Erythroblast (primary cell): Measurements from ENCODE around the gene CYBRD1.

Experiments used
- GATA1 ChIP-seq: IDR thresholded peaks from 2 replicates; pipeline ENCODE4 v1.6.1; 2011; ENCODE audit warnings: low read depth, mild to moderate bottlenecking, control low read depth, low read length, moderate library complexity
- POLR2A ChIP-seq: IDR thresholded peaks from 2 replicates; pipeline ENCODE4 v1.6.1; 2011; ENCODE audit warnings: mild to moderate bottlenecking, low read length

DNA sequence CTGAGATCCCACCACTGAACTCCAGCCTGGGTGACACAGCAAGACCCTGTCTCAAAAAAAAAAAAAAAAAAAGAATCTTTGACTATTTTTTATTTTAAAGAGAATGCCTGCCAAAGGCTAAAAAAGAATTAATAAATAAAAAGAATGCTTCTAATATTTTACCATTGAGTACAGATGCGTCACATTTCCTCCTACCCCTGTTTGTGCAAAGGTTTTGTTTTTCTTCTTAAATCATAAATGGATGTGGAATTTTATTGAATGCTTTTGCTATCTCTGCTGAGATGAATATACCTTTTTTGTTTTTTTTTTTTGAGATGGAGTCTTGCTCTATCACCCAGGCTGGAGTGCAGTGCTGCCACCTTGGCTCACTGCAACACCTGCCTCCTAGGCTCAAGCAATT lies 22.8 kb downstream of the CYBRD1 start:
- TF ChIP-seq POLR2A = no peak
- TF ChIP-seq GATA1 = no peak
